IPS DF 4.7 (cell line): ENCODE data around the gene SND1.

ENCODE experiments used
- DNase-seq: peaks from one replicate; pipeline ENCODE4 v3.0.0-alpha.2; 2013; ENCODE audit warnings: low spot score; ENCODE audit errors: extremely low read depth

The SND1 gene

DNA sequence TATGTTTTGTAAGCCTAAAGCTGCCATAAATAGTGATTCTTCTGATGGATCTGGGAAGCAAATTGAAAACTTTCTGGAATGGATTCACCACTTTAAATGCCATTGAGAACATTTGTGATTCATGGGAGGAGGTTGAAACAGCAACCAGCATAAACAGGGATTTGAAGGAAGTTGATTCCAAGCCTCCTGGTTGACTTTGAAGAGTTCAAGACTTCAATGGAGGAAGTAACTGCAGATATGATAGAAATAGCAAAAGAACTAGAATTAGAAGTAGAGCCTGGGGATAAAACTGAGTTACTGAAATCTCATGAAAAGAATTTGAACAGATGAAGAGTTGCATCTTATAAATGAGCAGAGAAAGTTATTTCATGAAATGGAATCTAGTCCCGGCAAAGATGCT is 280.1 kb downstream of the SND1 start:
- no peak for DNase-seq

DNA sequence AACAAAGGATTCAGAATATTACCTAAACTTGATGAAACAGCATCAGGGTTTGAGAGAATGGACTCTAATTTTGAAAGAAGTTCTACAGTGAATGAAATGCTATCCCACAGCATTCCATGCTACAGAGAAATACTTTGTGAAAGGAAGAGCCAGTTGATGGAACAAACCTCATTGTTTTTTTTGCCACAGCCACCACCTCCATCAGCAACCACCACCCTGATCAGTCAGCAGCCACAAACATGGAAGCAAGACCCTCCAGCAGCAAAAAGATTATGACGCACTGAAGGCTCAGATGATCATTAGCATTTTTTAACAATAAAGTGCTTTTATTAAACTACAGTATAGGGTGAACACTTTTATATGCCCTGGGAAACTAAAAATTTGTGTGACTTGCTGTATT is 280.5 kb downstream of the SND1 start:
- DNase-seq, result no peak

DNA sequence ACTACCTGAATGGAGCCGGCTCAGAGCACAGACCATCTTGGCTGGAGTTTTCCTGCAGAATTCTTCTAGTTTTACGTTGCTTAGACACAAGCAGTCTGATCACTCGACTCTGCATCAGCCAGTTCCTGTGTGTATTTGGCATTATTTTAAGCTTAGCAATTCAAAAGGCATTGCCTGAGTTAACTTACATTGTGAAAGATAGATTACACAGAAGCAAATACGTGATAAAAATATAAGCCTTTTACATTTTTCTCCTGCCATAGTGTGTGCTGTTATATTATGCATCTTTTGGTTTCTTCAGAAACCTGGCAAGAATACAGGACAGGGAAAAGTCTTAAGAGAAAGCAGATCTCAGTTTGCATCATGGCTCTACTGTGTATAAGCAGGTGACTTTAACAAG is 281.2 kb downstream of the SND1 start:
- no peak for DNase-seq

DNA sequence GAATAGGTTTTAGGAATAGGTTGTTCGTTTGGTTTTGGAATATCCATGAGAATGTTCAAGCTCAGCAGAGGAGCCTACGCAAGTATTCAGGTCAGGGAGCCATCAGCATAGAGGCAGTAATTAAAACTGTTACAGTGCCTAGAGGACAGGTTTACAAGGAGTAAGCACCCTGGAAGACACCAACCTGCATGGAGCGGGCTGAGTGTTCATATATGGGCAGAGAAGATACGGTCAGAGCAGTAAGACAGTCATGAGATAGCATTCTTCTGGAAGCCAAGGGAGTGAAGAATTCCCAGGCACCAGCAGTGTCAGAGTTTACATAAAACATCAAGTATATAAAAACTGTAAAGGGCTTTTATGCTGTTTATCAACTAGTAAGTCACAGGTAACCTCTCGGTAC is 282.7 kb downstream of the SND1 start:
- DNase-seq, result no peak

DNA sequence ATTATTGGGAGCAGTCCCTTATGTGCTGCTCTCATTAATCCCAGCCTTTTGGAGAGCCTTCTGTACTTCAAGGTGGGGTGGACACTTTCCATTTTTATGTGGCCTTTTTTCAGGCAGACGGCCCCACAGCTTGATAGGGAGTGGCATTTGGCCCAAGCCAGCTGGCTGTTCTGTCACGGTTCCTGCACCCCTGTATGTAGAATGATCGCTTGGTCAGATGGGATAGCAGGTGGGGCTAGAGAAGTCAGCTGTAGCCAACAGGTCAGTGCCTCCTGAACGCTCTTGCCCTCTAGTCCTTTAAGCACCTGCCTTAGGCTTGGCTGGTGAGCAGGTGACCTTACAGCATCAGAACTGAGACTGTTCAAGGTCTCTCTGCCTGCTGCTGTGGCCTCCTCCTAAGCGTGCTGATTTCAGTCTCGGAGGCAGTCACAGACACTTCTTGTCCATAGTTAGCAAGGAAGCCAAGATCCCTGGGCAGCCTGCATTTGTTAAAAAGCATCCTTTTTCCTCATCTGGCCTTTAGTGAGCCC is 283.9 kb downstream of the SND1 start:
- no peak for DNase-seq

DNA sequence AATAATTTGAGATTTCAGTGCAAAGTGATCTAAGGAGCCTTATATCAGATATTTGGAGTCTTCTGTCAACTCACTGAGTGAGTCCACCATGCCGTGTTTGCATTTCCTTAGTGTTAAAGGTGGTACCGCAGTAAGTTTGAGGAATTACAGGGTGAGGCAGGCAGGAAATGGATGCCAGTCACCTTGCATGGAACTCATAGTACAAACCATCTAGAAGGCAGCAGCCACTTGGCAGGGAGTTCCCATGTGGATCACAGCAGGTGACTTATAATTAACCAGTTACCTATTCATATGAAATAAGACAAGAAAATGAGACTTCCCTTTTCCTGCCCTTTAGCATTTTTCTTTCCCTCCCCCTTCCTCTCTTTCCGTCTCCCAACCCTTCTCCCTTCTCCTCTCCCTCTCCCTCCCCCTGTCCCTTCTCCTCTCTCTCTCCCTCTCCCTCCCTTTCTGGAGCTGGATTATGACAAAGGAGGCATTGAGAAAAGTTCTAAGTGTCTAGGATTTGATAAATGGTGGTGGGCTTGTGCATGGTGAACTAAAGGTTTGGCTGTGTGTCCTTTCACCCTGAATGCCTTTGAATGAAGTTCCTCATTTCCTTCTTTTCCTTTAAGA is 285.2 kb downstream of the SND1 start:
- DNase-seq, result no peak

DNA sequence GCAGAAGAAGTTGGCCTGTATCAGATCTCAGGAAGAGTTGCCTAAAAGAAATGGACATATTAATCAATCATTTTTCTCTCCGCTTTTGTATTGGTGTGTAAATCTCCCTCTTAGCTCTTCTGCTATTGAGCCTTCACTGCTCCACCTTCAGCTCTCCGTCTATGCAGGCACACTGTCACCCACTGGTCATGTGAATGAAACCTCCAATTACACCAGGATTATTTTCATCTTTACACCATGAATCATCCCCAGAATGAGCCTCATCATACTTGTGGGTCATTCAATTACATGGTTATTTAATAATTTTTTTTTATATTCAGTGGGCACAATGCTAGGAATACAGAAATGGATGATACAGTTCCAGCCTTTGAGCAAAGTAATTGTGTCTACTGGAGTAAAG is 286.6 kb downstream of the SND1 start:
- no peak for DNase-seq

DNA sequence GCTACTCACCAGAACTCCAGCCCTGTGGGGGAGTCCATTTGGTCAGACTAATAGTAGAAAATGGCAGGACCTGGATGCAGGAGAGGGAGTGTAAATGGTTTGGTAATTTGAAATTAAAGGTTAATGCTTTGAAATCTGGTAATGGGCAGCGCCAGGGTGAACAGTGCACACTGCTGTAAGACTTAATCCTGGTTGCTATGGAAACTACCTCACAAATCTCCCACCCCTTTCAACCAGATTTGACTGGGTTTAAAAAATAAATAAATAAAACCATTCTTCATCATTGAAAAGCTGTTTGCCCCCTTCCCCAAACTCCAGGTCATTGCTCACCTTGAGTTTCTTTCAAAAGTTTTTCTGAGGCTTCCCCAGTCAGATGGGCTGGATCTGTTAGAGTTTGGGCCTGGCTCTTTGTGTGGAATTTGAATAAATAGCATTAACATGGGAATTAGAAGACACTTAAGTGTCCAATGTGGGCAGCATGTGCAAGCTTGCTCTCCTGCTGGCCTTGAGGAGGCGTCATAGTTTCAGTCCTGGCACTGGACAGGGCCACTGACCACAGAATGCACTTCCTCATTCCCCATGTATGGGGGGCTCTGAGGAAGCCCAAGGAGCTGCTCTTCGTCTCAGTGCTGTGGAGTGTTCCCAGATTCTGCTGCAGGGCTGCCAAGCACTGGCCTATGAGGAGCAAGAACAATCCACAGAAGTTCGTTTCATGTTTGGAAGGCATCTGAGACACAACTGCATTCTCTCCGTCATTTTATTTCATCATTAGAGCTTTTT is 288.6 kb downstream of the SND1 start:
- no peak for DNase-seq

DNA sequence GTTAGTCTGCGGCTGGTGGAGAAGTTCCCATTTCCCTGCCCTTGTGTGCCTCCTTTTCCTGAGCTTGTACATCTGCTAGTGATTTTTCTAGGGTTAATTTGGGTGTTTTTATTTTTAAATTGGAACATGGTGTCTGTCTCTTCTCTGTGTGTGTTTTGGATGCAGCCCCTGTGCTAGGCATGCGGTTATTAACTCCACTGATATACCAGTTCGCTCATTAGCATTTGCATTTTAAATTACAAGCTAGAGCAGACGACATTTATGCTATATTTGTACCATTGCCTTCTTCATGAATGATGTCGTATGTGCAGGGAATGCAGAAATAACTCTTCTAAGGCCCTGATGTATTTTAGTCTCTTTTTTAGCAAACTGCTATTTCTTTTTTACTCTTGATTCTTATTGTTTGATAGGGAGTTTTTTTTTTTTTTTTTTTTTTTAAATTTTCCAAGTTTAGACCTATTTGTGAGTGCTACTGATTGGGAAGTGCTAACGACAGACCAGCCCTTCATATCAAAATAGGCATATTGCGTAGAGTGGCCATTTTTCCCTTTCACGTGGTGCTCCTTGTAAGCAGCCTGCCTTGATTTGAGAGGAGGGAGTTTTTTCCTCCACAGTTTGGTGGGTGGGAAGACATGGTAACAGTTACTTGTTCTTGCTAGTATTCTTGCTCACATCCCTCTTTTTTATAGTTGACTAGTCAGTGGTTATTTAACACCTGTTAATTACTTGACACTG is 289.6 kb downstream of the SND1 start:
- DNase-seq, result no peak

DNA sequence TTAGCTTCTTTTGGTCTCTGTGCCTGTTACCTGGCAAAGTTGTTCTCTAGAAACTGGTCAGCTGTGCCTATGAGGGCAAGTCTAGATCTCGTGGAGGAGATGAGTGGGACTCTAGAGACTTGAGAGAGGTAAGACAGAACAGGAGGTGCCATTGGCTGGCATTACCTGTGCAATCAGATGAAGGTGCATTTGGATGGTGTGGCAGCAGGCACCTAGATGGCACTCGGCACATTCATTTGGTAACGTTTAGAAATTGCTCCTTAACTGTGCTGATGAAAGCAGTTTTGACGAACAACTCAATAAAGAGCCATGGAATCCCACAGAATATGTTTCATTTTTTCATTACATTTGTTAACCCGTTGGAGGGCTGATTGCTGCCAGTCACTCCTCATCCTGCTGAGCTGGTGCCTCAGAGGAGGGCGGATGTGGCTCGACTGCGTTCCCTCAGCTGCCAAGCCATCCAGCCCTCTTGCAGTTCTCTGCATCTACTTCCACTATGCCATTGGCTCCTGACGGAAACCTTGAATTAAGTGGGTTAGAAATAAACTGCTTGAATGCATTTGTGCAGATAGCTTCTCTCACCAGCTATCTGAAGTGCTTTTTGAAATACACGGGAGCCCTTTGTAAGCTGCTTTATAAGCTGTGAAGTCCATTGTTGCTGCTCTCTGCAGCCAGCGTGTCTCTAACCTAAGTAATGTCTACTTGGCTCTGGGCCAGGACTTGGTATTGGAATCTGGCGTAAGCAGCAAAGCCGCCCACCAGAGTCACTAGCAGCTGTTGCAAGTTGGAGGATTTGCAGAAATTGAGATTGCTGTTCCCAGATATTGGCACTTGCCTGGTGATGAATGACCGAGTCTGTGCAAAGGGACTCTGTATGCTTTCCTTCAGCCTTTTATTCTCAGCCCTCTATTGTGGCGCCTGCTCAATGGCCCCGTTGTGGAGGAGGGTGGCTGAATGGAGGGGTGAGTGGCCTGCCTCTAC is 291.8 kb downstream of the SND1 start:
- no peak for DNase-seq

DNA sequence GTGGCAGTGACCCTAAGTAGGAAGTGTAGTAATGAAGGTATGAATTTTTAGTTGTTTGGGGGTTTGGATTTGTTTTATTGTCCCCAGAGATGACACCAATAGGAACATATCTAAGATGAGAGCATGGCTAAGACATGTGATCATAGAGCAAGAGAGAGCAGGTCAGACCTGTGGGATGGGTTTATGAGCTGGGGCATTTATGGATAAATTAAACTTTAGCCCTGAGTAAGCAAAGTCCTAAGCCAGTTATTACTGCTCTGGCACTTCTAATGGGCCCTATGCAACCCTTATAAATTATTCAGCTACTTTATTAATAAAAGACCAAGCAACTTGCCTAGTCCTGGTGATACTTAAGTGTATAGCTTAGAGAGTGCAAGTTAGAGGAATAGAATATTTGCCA is 294.1 kb downstream of the SND1 start:
- DNase-seq, result no peak

DNA sequence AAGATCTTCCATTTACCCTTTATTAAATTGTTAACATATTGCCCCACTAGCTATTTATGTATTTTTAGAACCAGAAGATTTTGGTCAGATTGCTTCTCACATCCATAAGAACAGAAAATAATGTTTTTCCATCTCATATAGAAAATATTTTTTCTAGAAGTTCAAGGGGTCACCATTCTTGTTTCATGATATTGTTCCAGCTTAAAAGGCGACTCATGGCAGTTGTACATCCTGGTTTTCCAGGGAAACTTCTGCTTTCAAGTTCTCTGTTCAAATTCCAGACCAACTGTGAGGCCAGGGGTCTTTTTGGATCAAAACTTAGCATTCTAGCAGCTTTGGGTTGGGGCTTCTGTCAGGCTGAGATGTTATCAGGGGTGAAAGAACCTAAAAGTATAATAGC is 294.9 kb downstream of the SND1 start:
- no peak for DNase-seq

DNA sequence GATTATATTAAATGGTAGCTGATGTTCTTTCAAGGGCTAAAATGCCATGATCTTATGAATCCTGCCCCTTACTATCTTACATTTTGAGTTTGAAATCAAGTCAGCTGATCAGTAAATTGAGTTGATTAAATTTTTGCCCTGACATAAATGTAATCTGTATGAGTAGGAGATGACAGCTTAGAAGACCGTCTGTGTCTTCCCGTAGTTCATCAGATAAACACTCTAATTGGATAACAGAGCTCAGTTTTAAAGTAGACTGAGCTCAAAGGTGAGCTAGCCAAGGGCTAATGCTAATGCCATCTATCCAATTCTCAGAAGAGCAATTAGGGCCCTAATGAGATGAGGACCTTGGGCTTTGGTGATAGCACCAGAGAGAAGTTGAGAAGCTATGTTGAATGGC is 296.3 kb downstream of the SND1 start:
- no peak for DNase-seq

DNA sequence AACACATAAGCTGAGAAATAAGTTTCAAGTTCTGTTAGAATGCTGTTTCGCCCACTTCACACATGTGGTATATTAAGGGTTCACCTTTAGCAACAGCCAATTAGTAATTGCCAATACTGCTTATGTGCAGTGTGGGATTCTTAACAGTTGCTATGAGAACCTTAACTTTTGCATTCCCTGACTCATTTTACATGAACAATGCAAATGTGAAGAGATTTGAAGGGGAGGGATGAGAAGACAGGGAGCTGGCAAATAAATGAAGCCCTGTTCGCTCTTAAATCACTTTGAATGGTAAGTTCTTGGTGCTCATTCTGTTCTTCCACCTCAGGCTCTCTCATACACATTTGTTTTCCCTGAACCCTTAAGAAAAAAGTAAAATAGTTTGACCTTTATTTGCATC is 296.9 kb downstream of the SND1 start:
- no peak for DNase-seq

DNA sequence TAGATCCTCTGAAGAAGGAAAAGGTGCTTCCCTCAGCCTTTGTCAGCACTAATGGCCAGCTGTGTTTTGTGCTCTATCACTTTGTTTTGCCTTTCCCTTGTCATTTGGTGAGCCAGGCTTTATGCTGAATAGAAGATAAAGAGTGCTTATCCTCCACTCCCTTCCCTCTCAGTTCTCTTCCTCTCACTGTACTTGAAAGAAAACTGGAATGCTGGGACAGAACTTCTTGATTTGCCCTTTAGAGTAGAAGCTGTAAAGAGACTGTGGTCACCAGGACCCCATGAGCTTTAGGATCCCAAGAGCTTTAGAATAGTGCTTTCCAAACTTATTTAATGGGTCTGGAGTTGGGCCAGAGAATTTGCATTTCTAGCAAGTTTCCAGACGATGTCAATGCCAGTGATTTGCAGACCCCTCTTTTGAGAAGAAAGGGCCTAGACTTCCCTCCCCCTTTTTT is 297.8 kb downstream of the SND1 start:
- DNase-seq, result no peak

DNA sequence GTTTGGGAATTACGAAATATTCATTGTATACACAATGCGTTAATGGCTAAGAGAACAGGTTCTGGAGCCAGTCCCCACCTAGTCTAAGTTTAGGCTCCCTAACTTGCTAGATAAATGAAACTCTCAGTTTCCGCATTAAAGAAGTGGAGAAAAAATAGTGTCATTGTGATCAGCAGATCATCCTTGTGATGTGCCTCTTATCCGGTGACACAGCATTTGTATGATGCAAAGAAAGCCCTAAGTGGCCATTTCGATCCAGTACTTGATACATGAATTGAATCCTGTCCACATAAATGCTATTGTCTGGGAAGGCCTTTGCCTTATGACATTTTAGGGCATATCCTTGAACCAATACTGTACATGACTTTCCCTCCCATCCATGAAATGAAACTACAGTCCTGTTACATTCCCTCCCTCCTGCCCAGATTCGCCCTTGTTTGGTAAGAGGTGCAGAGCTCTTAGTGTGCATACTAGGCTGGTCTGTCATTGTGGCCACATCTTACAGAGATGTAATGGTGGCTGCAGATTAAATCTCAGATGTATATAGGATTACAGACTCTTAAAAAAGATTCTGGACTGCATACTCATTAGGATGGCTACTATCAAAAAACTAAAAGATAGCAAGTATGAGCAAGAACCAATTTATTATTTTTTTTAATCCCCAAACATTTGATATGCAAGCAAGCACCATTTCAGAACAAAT is 298.4 kb downstream of the SND1 start:
- no peak for DNase-seq

DNA sequence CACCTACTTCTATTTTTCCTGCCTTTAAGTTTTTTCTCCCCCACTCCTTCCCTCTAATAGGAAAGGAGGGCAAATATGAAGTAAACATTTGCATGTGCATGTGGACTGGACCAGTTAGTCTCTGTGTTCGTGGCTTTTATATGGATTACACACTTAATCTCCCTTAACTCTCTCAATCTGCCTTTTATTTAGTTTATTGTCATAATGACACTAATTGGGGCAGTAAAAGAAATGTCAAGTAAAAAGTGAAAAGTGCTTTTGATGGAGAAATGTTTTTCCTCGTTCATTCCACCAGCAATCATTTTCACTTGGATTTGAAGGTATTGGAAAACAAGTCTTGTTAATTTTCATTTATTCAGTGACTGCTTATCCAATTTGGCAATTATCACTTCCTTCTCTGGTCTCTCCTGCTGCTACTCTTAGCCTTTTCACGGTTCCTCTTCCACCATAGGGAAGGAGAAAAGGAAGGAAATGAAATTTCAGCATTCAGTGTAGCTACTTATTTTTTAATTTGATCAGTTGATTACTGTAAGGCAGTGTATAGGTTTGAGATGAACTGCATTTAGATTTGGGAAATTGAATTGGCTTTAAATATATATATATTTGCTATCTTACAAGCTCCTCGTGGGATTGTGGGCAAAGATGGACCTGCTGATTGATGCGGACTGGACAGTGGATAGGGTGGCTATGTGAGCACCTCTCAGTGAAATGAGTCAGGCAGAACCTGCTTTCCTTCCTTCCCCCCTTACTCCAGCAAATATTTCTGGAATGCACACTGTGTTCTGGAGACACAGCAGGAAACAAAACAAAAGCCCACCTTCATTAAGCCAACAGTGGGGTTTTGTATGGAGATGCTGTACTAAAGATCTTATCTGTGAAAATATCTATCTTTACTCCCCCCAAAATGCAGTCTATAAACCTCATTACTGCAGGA is 301.7 kb downstream of the SND1 start:
- no peak for DNase-seq

DNA sequence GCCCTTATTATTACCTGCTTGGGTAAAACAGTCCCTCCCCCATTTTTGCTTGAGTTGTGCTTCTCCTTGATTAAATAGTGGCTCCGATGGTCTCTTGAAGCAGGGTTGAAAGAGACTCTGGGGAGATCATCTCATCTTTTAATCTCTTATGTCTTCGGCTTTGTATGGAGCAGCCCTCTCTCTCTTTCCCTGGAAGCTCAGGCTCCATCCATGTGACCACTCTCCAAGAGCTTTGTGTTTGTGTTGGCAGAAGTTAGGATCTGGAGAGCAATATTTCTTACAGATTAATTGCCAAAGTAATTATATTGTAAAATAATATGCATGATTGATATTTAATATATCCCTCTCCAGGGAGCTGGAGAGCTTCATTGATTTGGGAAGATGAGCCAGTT is 302.4 kb downstream of the SND1 start:
- no peak for DNase-seq

DNA sequence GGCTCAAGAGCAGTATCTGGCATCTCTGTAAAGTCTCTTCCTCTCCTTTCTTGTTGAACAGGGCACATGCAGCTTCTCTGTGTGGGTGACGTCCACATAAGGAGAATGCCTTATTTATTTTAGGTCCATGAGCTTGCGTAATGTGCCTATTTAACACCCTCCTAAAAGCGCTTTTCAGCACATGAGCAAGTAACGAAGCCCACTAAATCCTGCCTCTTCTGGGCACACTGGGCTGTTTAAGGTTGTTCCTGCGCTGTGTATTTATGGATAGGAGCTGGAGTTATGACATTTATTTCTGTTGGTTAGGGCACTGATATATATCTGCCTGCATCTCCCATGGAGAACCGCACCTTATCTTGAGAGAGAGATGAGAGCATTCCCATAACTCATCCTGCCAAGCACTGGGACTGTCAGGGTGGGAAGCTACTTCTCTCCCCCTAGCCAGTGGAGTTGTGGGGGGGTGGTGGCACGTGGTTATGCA is 303.1 kb downstream of the SND1 start:
- no peak for DNase-seq
